Psoas muscle (tissue), 8 donors: ENCODE results near the gene OR10R2. TPM values are rescaled to one million over a fixed set of nuclear protein-coding genes. Genes with fewer than 3 reads are reported as not detected.

ENCODE experiments used
- ATAC-seq, 4 donors: fragments of 200-7000 bp; cut with Tn5 transposase; one replicate each; pipeline ENCODE4 v1.9.1; 2020; ENCODE audit warnings: moderate library complexity in 3 of 4, mild to moderate bottlenecking in 2 of 4
- DNase-seq, 2 donors: peaks; one replicate each; pipeline ENCODE4 v3.0.0-alpha.2; 2020
- H3K27ac ChIP-seq: fragments of 200-600 bp; one replicate; pipeline ENCODE4 v1.8.0; 2022
- H3K27me3 ChIP-seq, 3 donors: fragments of 200-600 bp in 1 of 3; one replicate each; pipeline versions ENCODE4 v1.6.1 to v1.8.0; 2013 to 2022; ENCODE audit warnings: low read length in 2 of 3, mild to moderate bottlenecking in 2 of 3, moderate library complexity in 1 of 3; ENCODE audit not compliant: insufficient read depth in 3 of 3
- H3K36me3 ChIP-seq, 2 donors: fragments of 200-600 bp in 1 of 2; one replicate each; pipeline versions ENCODE4 v1.6.1 to v1.8.0; 2013 to 2022; ENCODE audit warnings: low read depth in 1 of 2, mild to moderate bottlenecking in 1 of 2, moderate library complexity in 1 of 2; ENCODE audit not compliant: insufficient read depth in 1 of 2
- H3K4me1 ChIP-seq: fragments of 200-600 bp; one replicate; pipeline ENCODE4 v1.8.0; 2022
- H3K4me3 ChIP-seq: fragments of 200-600 bp; one replicate; pipeline ENCODE4 v1.8.0; 2022; ENCODE audit warnings: mild to moderate bottlenecking
- H3K9me3 ChIP-seq: fragments of 200-600 bp; one replicate; pipeline ENCODE4 v1.8.0; 2022
- WGBS, 3 donors: extraction: QIAGEN DNeasy Blood & Tissue Kit; methylation state at CpG; one replicate each; pipeline versions ENCODE4 v1.1.6 to v1.1.7; 2013; 5-methylcytosine and 5-hydroxymethylcytosine counted together
- intact Hi-C, 2 donors: fragments of 100-400 bp; cut with DNase I; formaldehyde crosslinking; loops; one replicate each; pipeline versions ENCODE4 v1.11.0 to v1.14.2; 2022
- polyA plus RNA-seq, 3 donors: library from polyadenylated mRNA; stranded (reverse); fragments of 200-250 nt; gene quantifications; one replicate each; pipeline ENCODE4 v1.2.3, GENCODE V29; 2013
- total RNA-seq, 4 donors: library from RNA; stranded (reverse); fragmentation: NEBNext Ultra II Directional in 2 of 4; extraction: Animal tissue kit (Norgen Biotek cat#: 25700) in 2 of 4; gene quantifications; one replicate each; pipeline versions ENCODE4 v1.2.1 to v1.2.4, GENCODE V29; 2021 to 2023
- TF ChIP-seq, protein P1 (sequence below): fragments of 200-600 bp; IDR thresholded peaks from one replicate; pipeline ENCODE4 v1.8.0; 2022; ENCODE audit warnings: antibody characterized with exemption
- donor health status: healthy with polysubstance abuse.
- donor health status: DM: no; HTN: no; CAD: no; lungs with moderate emphysema.
- donor health status: Bipolar disorder and iron deficiency.
- donor health status: healthy.
- donor health status: DM: yes; HTN: yes; CAD: no.
- donor health status: DM: no; HTN: no; CAD: no.
- donor health status: DM: no; HTN: no; CAD: no.
- donor health status: DM: yes; HTN: yes; CAD: no.

Gene OR10R2
- total and polyA plus RNA-seq, 7 donors: not detected

DNA sequence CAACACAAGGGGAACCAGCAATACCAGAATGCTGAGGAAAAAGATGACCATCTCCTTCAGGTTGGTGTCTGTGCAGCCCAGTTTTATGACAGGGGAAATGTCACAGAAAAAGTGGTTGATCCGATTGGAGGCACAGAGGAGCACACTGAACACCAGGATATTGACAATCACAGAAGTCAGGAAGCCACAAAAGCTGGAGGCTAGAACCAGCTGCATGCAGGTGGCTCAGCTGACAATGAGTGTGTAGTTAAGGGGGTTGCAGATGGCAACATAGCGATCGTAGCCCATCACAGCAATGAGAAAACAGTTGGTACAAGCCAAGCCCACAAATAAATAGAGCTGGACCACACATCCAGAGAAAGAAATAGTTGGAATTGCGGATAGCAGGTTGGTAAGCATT lies 26.6 kb upstream of the OR10R2 start:
- Histone ChIP-seq H3K9me3 (no peaks in the 10 kb centered on the region), H3K27me3 (peaks cover 0 to 2% (median 0%) of the 10 kb centered on the region in 3 donors), H3K4me3 (no peak overlapping the region), H3K27ac (no peak overlapping the region), H3K36me3 (no peaks in the 10 kb centered on the region), H3K4me1 (no peaks in the 10 kb centered on the region)
- intact Hi-C loops: no loop called here
- DNase-seq (no peak), ATAC-seq (no peak)
- TF ChIP-seq, protein P1, sequence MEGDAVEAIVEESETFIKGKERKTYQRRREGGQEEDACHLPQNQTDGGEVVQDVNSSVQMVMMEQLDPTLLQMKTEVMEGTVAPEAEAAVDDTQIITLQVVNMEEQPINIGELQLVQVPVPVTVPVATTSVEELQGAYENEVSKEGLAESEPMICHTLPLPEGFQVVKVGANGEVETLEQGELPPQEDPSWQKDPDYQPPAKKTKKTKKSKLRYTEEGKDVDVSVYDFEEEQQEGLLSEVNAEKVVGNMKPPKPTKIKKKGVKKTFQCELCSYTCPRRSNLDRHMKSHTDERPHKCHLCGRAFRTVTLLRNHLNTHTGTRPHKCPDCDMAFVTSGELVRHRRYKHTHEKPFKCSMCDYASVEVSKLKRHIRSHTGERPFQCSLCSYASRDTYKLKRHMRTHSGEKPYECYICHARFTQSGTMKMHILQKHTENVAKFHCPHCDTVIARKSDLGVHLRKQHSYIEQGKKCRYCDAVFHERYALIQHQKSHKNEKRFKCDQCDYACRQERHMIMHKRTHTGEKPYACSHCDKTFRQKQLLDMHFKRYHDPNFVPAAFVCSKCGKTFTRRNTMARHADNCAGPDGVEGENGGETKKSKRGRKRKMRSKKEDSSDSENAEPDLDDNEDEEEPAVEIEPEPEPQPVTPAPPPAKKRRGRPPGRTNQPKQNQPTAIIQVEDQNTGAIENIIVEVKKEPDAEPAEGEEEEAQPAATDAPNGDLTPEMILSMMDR: no peak
- WGBS, 3 donors: 65 to 75% (median 73%) methylated on average over 4 of the region's 4 CpGs

DNA sequence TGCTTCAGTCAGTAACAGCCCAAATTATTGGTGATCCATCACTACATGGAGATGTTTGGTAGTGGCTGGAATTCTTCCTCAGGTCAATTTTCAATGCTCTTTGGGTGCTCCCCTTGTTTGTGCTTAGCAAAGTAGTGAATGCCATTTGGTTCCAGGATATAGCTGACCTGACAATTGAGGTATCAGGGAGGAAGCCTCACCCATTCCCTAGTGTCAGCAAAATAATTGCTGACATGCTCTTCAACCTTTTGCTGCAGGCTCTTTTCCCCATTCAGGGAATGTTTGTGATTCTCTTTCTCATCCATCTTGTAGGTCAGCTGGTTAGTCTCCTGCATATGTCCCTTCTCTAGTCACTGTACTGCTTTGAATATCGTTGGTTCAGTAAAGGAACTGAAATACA lies 17.5 kb upstream of the OR10R2 start:
- no peak for DNase-seq
- TF ChIP-seq, protein P1: no peak
- Histone ChIP-seq H3K9me3 (no peaks in the 10 kb centered on the region), H3K27ac (no peak overlapping the region), H3K4me1 (no peaks in the 10 kb centered on the region), H3K4me3 (no peak overlapping the region), H3K36me3 (no peaks in the 10 kb centered on the region), H3K27me3 (no peaks in the 10 kb centered on the region)
- no peak for ATAC-seq
- WGBS, 3 donors: 81 to 85% (median 84%) methylated on average over 1 of the region's 1 CpG
- intact Hi-C loops: no loop called here

DNA sequence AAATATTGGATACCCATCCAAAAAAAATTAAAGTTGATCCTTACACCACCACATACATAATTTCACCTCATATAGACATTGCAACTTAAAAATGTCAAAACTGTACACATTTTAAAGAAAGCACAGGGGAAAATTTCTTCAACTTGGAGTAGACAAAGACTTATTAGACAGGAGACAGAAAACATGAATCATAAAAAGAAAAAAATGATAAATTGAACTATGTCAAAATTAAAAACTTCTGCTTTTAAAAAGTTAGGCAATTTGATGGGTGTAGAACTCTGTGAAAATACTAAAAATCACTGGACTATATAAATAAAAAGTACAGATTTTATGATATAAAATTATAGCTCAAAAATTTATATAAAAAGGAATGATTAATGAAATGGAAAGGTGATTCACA lies 14.8 kb upstream of the OR10R2 start:
- no peak for ATAC-seq
- Histone ChIP-seq H3K4me3 (no peak overlapping the region), H3K27ac (no peak overlapping the region), H3K4me1 (no peaks in the 10 kb centered on the region), H3K27me3 (no peaks in the 10 kb centered on the region), H3K36me3 (no peaks in the 10 kb centered on the region), H3K9me3 (no peaks in the 10 kb centered on the region)
- no peak for DNase-seq
- intact Hi-C loops: no loop called here
- TF ChIP-seq, protein P1: no peak

DNA sequence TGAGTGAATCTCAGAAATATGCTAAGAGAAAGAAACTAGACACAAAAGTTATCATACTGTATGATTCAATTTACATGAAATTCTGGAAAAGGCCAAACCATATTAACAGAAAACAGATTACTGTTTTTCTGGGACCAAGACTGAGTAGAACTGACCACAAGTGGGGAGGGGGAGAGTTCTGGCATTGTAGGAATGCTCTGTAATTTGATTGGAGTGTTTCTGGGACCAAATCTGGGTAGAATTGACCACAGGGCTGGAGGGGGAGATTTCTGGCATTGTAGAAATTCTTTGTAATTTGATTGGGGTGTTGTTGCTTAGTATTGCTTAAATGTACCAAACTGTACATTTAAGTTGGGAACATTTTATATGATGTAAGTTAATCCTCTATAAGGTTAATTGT lies 13.8 kb upstream of the OR10R2 start:
- H3K27me3 ChIP-seq: no peaks in the 10 kb centered on the region
- H3K4me1 ChIP-seq: no peaks in the 10 kb centered on the region
- H3K9me3 ChIP-seq: no peaks in the 10 kb centered on the region
- no peak overlapping the region for H3K27ac ChIP-seq
- intact Hi-C loops: no loop called here
- ATAC-seq (no peak), DNase-seq (no peak)
- no peaks in the 10 kb centered on the region for H3K36me3 ChIP-seq
- TF ChIP-seq, protein P1: no peak
- H3K4me3 ChIP-seq: no peak overlapping the region

DNA sequence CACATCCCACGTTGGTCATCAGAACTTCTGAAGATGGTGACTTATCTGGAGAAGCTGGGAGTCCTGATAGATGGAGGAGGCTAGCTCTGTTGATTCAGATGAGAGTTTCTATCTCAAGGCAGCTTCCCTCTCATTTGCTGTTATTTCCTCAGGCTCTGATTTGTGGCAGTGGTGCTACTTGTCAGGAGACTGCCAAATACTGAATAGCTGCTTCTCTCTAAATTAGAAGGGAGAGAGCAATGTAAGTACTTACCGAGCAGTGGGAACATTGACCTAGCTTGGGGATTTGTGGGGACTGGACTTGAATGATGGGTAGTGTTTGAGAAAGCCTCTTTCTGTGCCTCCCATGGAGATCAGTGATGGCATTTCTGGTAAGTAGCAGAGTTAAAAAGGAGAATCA lies 10.5 kb upstream of the OR10R2 start, which contains the start of gene OR10K1:
TSS of gene OR10K1 (plus strand) at position 301 of the 400 bp plus-strand sequence. CDS start 3,728 bp downstream, outside the sequence.
- no peaks in the 10 kb centered on the region for H3K4me1 ChIP-seq
- TF ChIP-seq, protein P1: no peak
- H3K9me3 ChIP-seq: no peaks in the 10 kb centered on the region
- H3K36me3 ChIP-seq: no peaks in the 10 kb centered on the region
- H3K27ac ChIP-seq: no peak within 1 kb of the TSS
- ATAC-seq (no peak), DNase-seq (no peak)
- no peak within 1 kb of the TSS for H3K4me3 ChIP-seq
- intact Hi-C loops: no loop called here
- 62 to 65% (median 65%) methylated on average over 2 of the region's 2 CpGs for WGBS, 3 donors
- H3K27me3 ChIP-seq: no peaks in the 10 kb centered on the region
